ENCODE measurements around the gene MGMT.

Gene MGMT

DNA sequence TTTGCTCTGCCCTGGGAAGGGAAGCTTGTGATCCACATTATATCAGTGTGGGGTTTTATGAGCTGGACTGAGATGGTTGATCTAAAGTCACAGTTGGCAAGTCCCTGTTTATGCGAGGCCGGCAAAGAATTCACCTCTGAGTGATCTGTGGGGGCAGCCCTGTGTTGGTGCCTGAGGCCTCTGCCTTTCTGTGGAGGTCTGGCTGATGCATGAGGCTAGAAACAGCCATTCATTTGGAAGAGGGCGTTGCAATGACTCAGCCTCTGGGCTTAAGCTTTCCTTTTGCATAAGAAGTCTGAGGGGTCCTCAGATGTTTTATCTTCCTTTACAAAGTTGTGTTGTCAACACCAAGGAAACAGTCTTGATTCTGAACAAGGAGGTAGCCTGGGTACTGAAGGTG is 126.9 kb downstream of the MGMT start:
- DNase-seq (ENCODE audit: low spot score): no peak

DNA sequence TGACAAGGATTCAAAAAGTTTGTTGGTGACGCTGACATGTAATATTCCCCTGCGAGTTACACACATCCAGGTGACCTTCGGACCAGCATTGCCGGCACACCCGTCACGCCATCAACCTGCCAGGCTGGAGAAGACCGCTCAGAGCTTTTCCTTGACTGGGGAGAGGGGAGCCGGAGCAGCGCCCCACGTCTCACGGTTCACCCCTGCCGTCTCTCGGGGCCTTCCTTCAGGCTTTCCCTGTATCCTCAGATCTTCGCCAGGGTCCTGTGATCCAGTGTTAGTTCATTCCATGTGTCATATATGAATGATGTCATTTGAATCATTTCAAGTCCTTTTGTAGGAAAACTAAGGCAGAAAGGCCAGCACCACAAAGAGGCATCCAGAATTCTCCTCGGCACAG is 127.8 kb downstream of the MGMT start:
- DNase-seq (ENCODE audit: low spot score): no peak

DNA sequence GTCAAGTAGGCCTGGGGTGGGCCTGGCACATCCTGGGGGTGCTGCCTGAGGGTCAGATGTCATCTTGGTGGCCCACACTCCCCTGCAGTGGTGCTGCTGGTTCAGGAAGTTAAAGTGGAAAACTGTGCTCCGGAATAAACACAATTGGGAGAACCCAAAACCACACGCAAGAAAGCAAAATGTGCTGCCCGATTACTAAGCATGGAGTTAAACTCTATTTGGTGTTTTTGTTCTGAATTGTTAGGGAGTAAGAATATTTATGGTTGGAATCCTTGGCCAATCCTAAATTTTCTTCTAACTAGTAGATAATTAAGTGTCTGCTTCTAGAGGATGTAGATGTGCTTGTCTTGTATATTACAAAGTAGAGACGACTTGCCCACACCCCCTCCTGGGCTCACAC is 131.4 kb downstream of the MGMT start:
- no peak for DNase-seq (ENCODE audit: low spot score)

DNA sequence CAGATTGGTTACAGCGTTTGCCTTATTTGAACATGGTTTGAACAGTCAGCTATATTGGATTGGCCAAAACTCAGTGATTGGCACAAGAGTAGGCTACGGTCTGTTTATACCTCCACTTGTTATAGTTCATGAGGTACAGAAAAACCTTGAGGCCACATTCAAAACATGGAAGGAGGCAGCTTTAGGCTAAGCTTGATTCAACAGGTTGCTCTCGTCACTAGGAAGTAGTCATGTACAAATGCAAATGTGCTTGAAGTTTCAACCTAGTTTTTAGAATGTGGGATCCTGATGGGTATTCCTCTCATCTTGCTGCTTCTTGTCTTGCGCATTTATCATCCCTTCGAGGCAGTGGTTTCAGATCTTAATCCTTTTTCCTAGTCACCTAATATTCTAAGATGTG is 132.1 kb downstream of the MGMT start:
- no peak for DNase-seq (ENCODE audit: low spot score)

DNA sequence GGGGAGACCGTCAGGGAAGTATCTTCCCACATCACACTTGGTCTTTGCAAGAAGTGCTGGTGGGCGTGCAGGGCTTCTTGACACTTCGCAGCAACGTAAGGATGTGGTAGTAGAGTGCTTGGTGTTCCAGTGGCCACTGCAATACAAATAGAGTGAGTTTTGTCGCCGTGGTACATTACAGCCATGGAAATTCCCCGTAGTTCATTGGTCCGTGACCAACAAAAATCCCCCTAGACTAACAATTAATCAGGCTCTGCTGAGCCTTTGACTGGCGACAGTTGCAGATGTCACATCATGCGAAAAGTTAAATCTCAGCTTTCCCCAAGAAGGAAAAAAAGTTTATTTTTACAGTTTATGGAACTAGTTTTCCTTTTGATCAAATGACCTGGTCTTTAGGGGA is 134.7 kb downstream of the MGMT start:
- no peak for DNase-seq (ENCODE audit: low spot score)

DNA sequence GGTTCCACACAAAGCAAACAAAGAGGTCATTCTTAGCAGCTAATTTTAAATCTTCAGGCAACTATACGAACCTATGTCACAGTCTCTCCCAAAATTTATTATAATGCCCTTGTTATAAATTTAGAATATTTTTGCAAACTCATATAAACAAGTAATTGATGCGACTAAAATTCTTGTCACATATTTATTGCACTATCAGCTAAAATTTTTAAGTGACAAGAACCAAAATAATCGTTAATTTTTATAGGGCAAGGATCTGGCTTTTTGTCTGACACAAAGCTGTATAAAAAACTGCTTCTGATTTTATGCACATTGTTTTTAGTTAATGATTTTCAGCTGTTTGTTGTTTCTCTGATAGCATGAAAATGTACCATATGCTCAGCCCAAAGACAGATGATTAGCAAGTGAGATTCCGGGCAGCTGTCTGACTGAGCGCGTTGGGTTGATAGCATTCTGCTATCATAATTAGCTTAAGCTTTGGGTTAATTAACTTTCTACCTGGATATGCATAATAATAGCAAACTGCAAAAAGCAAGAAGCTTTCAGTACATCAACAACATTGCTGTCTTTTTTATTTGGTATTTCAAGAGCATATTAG is 136.0 kb downstream of the MGMT start:
- DNase-seq (ENCODE audit: low spot score): no peak

DNA sequence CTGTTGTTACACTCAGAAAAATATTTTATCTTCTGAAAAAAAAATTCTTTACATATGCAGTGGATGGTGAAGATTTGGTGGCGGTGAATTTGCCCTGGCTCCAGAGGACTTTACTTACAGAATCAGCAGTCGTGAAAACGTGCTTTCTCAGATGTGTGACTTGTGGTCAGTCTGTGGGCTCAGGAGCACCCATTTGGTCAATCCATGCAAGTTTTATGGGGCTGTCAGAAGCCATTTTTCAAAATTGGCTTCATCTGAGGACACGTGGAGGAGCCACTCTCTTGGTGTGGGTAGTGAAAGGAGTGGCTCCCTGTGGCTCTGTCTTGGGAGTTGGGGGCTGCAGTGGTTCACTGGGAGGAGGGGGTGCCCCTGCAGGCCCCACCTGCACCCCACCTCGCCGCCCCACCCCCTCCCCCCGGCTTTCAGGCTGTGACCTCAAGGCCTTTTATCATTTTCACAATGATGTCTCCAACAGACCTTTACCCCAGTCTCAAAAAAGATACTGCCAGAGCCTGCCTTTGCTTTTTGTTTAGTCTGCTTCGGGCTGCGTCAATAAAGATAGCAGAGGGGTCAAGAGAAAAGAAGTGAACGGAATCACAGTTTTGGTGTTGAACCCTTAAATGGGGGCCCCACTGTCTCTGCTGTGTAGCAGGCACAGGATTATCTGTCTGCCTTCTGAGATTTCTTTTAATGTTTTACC is 137.4 kb downstream of the MGMT start:
- no peak for DNase-seq (ENCODE audit: low spot score)

DNA sequence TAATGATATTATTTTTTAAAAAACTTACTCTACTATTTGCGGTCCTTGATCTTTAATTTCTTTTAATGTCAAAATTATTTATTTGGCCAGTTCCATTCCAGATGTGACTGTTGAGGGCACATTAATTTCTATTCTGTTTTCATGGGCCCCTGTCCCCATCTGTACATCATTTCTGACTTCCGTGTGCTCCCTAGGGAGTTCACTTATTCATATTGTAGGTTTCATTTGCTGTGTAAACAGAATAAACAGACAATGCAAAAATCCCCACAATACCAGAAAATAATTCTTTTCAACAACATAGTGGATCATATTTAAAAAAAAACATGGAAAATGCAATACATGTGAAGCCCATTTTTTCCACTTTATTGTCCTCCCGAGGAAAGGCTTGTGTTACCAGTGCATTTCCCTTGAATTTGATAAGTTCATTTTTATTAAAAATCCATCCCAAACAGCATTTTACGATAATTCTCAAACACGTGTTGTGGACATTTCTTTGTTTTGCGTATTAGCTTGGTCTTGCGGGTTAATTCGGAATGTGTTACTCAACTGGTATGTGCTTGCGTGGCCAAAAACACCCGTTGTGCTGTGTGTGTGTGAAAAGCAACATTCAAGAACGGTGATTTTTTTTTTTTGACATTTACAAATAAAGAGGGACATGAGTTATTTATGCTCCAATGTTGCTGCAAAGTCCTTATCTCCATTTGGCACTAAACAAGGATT is 138.4 kb downstream of the MGMT start:
- no peak for DNase-seq (ENCODE audit: low spot score)

DNA sequence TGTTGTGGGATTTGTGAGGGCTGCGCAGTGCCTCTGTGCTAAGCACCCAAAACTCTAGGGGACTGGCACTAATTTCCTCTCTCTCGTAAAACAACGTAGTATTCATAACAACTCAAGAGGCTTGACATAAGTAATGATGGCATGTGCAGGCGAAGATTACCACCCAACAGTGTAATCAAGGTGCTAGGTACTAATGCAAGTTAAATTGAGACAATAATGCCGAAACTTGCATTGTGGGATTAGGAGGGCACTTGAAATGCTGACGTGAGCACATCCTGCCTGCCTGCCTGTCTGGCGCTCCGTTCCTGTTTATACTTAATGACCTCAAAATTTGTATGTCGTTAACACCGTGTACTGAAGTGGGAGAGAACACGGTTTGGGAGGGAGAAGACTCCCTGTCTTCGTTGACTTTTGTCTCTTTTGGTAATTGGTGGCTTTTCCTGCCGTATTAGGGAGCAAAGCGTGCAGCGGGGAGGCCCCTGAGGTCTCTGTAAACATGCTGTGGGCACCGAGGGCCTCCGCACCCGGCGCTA is 139.0 kb downstream of the MGMT start:
- no peak for DNase-seq (ENCODE audit: low spot score)

DNA sequence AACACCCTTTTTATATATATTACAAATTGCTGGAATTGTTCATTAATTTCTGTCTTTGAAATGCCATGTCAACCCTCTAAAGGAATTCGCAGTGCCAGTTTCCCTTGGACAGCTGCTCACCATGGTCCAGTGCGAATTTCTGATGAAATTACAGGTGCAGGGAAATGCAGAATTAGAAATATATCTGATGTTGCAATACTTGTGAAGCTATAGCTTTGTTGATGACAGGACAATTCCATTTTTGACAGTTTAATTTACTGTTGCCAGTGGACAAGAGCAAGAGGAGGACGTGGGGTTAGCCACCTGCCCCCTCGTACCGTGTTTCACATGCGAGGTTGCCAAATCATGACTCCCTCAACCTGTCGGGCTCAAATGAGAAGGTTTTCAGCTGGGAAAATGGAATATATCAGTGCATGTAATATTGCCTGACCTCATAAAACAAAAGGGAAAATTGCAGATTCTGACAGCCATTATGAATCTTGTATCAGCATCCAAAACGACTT is 140.6 kb downstream of the MGMT start:
- DNase-seq (ENCODE audit: low spot score): no peak

DNA sequence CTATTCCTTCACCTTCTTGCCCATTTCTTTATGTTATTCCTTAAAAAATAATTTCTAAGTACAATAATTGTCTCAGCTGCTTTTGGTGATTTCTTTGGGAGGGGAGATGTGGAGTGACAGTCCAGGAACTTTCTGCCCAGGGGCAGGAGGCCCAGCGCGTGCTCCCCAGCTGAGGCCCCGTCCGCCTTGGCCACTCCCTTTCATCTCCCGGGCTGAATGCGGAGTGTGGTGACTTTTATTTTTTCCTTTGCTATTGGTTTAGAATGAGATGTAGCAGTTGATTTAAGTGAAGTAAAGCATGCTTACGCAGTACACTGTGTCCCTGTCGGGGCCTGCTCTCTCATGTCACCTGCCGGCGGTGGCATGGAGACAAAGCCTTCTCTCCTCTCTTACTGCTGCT is 141.6 kb downstream of the MGMT start:
- DNase-seq (ENCODE audit: low spot score): no peak

DNA sequence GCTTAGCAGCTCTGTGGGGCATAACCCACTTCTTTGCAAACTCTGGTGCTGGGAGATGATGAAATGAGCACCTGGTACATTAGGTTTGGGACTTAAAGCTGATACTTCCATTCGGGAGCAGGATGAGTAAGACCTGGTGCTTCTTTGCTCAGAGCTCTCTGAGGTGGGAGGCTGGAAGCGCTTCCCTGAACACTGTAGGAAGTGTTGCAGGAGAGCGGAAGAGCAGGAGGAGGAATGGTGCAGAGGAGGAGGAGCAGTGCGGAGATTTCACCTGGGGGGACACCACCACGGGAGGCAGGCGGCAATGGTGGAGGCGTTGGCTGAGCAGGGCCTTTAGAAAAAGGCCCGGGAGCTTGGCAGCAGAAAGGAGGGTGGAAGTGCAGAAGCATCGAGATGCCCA is 142.5 kb downstream of the MGMT start:
- DNase-seq (ENCODE audit: low spot score): no peak

DNA sequence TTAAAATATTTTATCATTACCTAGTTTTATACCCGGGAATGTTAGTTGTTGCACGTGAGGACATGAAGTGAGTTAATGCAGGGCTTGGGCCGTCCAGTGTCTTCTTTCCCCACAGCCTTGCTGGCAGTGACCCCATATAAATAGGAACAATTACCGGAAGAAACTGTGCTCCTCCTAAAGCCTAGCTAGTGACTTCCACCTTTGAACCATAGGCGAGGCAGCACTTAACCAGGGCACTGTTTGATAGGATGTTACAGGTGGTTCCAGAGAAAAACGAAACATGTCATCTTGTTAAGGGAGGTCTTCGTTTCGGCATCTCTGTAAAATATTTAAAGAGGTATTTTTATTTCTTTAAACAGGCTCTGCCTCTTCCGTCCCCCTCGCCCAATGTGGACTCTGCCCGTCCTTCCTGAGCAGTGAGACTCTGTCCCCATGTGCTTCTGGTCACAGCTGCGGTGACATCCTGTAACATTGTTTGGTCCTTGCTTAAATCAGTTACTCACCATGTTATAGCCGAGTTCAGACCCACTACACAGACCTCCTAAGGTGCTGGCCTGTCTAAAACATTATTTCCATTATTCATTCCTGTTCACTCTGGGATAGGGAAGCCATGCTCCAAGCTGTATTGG is 145.6 kb downstream of the MGMT start:
- DNase-seq (ENCODE audit: low spot score): no peak

DNA sequence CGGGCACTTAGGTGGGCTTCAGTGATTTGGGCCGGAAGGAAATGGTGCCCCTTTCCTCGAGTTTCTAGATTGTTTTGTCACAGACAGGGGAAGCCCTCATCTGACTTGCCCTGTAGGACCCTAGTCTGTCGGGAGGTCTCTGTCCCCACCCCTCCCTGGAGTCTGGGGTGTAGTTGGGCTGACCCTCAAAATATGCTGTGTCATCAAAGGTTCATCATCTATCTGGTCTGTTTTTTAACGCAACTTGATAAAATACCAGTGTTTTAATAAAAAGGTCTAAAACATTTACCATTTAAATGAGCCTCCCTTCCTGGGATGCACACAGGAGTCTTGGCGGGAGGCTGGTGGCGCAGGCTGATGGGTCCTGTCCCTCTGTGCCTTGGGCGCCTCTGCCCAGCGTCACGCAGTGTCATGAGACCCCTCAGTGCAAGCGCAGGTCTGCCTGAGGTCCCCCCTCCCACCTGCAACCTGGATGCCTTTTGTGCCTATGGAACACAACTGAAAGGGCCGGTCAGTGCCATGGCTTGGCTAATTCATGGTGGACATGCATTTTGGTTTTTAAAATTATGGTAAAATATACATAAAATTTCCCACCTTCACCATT is 146.4 kb downstream of the MGMT start:
- DNase-seq (ENCODE audit: low spot score): no peak

DNA sequence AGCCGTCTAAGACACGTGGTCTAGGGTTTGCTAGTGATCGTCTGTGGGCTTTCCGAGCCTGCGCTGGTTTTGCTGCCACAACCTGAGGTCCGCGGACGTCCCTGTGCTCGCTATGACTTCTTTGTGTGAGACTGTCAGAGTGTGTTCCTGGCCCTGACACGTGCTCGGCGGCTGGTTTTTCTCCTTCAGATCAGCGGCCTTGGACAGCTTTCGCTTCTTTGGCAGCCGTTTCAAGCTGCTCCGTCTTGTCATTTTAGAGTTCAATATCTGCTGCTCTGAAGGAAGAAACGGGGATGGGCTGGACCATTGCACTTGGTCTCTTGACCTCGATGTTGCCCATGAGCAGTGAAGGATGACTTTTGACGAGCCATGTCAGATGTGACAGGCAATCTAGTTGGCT is 147.3 kb downstream of the MGMT start:
- DNase-seq (ENCODE audit: low spot score): no peak

DNA sequence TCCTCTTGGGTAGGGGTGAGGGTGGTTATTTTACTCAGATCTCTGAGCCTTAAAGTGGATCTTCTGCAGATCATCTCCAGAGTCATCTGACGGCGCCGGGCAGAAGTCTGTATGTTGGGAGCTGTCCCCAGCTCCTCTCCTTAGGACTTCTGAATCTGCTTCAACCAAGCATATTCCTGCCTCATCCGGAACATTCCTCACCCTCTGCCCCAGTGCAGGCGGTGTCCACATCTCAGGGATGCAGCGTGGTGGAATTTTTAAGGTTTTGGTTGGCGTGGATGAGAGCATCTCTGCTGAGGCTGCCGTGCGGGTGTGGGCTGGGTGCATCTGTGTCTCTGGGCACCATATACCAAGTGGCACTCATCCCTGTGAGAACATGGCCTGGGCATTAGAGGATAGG is 148.3 kb downstream of the MGMT start:
- DNase-seq (ENCODE audit: low spot score): no peak

DNA sequence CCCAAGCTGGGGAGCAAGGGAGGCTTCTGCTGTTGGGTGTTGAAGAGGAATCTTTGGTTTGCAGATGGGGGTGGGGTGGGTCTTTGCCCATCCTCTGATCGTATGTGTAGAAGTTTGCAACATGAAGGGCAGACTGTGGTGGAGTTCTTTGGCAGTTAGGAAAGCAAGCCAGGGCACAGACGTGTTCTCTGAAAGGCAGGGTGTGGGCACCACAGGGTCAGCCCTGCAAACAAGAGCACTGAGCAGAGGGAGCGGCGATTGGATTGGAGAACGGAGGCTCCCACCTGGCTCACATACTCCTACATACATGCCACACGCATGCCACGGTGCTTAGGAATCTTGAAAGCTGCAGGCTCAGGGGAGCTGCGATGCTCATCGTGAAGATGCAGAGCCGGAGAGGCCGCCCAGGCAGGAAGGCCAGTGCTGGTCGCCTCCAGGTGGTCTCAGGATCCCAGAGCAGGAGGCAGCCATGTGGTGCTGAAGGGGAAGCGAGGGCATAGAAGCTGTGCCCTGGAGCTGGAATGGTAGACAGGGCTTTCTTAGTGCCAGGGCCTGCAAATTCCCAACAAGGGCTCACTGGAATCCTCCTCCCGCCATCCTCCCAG is 149.0 kb downstream of the MGMT start:
- no peak for DNase-seq (ENCODE audit: low spot score)

DNA sequence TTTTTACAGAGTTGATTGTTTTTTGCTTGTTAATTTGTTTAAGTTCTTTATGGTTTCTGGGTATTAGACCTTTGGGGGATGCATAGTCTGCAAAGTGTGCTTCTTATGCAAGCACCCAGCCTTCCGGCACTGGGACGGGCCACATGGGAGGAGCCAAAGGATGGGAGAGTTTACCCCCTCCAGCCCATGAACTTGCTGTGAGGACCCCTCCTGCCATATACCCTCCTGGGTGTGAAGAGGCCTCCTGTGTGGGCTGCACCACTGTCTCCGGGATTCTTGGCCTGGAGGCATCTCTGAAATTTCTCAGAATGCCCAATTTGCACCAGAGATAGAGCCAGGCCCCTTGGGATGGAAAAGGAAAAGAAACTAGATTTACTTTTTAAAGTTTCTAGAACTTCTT is 150.7 kb downstream of the MGMT start:
- no peak for DNase-seq (ENCODE audit: low spot score)

DNA sequence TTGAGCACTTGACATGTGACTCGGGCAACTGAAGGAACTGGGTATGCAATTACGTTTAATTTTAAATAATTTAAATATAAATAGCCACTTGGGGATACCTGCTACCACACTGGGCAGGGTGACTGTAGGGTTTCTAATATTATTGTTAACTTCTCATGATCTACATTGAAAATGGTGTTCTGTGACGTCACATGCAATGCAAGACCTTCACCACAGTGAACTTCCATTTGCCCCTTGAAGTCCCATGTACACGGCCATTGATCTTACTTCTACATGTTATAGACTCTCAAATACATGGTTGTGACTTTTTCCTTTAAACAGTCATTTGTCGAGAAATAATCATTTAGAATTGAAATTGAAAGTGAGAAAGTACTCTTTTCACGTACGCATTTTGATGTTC is 154.0 kb downstream of the MGMT start:
- DNase-seq (ENCODE audit: low spot score): no peak

DNA sequence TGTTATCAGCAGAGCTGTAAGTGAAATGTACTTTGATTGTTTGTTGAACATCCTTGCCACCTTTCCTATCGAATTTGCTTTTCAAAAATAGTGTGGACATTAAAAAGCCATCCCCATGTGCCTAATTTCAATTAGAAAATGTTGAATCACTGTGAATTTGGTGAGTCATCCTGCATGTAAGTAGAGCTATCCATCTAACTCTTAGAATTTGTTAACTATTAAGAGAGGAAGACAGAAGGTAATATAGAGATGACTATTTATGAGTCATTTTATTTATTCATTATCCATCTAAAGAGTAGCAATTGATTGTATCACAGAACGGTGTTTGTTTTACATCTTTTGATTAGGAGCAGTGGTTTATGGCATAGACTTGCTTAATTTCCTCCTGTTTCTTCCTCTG is 154.7 kb downstream of the MGMT start:
- no peak for DNase-seq (ENCODE audit: low spot score)

DNA sequence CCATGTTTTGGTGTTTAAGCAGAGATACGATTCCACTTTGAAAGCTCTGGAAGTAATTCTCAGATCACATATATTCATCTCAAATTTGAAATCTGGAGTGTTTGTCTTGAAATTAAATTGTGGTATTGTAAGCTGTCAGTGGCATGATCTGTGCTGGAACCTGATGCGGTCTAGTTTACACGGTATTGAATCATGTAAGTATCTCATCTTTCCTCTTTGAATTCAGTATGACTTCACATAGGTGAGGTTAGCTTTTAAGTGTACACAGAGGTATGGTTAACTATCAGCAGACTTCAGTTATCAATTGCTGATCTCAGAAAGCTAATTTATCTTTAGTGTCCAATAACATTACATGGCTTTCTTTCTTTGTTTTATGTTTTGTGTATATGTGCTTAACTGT is 155.2 kb downstream of the MGMT start:
- DNase-seq (ENCODE audit: low spot score): no peak

DNA sequence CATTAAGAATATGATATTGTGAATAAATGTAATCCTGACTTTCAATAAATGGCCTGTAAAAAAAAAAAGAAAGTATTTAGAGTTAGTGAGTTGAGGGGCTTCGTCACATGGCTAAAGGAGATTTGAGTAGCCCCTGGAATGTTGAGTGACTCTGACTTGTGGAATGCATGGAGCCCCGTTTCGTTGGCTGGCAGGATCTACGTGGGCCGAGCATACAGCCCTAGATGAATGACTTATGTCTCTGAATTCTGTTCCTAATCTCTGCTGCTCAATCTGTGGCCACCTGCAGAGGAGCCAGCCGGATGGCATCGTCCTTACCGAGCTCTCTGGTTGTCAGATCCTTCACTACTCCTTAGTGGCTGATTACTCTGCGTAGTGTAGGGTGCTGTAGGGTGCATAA is 155.7 kb downstream of the MGMT start:
- DNase-seq (ENCODE audit: low spot score): no peak
